TTC549 (cell line): ENCODE data around the gene KCNN3.

Experiments used
- FAIRE-seq: peaks from 2 replicates; lab custom pipeline; 2012; peaks lifted over from hg19 to GRCh38; lab: Jason Lieb, UNC

KCNN3 gene

GRCh38 chr1:154840269-154841176, 29.6 kb downstream of the KCNN3 start:
- no peak for FAIRE-seq

- no peak for FAIRE-seq
These were observed 30.4 kb downstream of the KCNN3 start for GRCh38 chr1:154839691-154840090.

GRCh38 chr1:154838988-154839387, 31.1 kb downstream of the KCNN3 start:
- no peak for FAIRE-seq

- FAIRE-seq, result no peak
These were observed 31.6 kb downstream of the KCNN3 start for GRCh38 chr1:154838461-154838860.

- FAIRE-seq, result no peak
These were observed 32.4 kb downstream of the KCNN3 start for GRCh38 chr1:154837672-154838171.

GRCh38 chr1:154837034-154837671, 32.9 kb downstream of the KCNN3 start:
- no peak for FAIRE-seq

- no peak for FAIRE-seq
These were observed 34.4 kb downstream of the KCNN3 start for GRCh38 chr1:154835531-154836324.

GRCh38 chr1:154833841-154834240, 36.2 kb downstream of the KCNN3 start:
- no peak for FAIRE-seq

GRCh38 chr1:154833209-154833608, 36.9 kb downstream of the KCNN3 start:
- no peak for FAIRE-seq

GRCh38 chr1:154832384-154832783, 37.7 kb downstream of the KCNN3 start:
- no peak for FAIRE-seq

- no peak for FAIRE-seq
These were observed 38.6 kb downstream of the KCNN3 start for GRCh38 chr1:154831462-154831861.

GRCh38 chr1:154829062-154829461, 41.0 kb downstream of the KCNN3 start:
- no peak for FAIRE-seq

GRCh38 chr1:154824179-154825000, 45.7 kb downstream of the KCNN3 start:
- no peak for FAIRE-seq

GRCh38 chr1:154822717-154823116, 47.4 kb downstream of the KCNN3 start:
- FAIRE-seq, result no peak

- FAIRE-seq, result no peak
These were observed 47.8 kb downstream of the KCNN3 start for GRCh38 chr1:154822233-154822632.

GRCh38 chr1:154821083-154821482, 49.0 kb downstream of the KCNN3 start:
- no peak for FAIRE-seq

- FAIRE-seq, result no peak
These were observed 49.4 kb downstream of the KCNN3 start for GRCh38 chr1:154820646-154821045.

- no peak for FAIRE-seq
These were observed 50.2 kb downstream of the KCNN3 start for GRCh38 chr1:154819628-154820590.

- FAIRE-seq, result no peak
These were observed 51.2 kb downstream of the KCNN3 start for GRCh38 chr1:154818911-154819310.

GRCh38 chr1:154816937-154817336, 53.1 kb downstream of the KCNN3 start:
- FAIRE-seq, result no peak

- no peak for FAIRE-seq
These were observed 53.7 kb downstream of the KCNN3 start for GRCh38 chr1:154816369-154816768.
